Endodermal cell (in vitro differentiated cells): ENCODE data around the gene DIPK1B. TPM values are rescaled to one million over a fixed set of nuclear protein-coding genes. Genes with fewer than 3 reads are reported as not detected.

ENCODE experiments used
- DNase-seq: peaks from one replicate; pipeline ENCODE4 v3.0.0-alpha.2; 2017
- H3K27ac ChIP-seq: 2 replicates; pipeline ENCODE4 v1.5.1; 2013; ENCODE audit warnings: mild to moderate bottlenecking, low read depth, low read length, moderate library complexity
- H3K27me3 ChIP-seq: 2 replicates; pipeline ENCODE4 v1.6.1; 2013; ENCODE audit warnings: mild to moderate bottlenecking, low read length, moderate library complexity; ENCODE audit not compliant: insufficient read depth, control insufficient read depth, poor library complexity, severe bottlenecking
- H3K36me3 ChIP-seq: 2 replicates; pipeline ENCODE4 v1.7.0; 2013; ENCODE audit warnings: mild to moderate bottlenecking, low read length, moderate library complexity; ENCODE audit not compliant: control insufficient read depth, insufficient read depth
- H3K4me1 ChIP-seq: one replicate; pipeline ENCODE4 v1.7.0; 2013; ENCODE audit warnings: low read length; ENCODE audit not compliant: control insufficient read depth, insufficient read depth
- H3K4me3 ChIP-seq: 2 replicates; pipeline ENCODE4 v1.5.1; 2013; ENCODE audit warnings: mild to moderate bottlenecking, low read length, moderate library complexity
- H3K9ac ChIP-seq: 2 replicates; pipeline ENCODE4 v1.6.1; 2013; ENCODE audit warnings: mild to moderate bottlenecking, low read length, moderate library complexity; ENCODE audit not compliant: poor library complexity, severe bottlenecking; ENCODE audit errors: extremely low read depth
- H3K9me3 ChIP-seq: 2 replicates; pipeline ENCODE4 v1.6.1; 2013; ENCODE audit warnings: mild to moderate bottlenecking, low read length, moderate library complexity; ENCODE audit not compliant: control insufficient read depth
- H3K27ac Mint-ChIP-seq: 2 replicates; pipeline ENCODE4 v1.8.0; 2020; ENCODE audit warnings: mixed read lengths
- H3K27me3 Mint-ChIP-seq: 2 replicates; pipeline ENCODE4 v1.8.0; 2021; ENCODE audit warnings: mild to moderate bottlenecking, mixed read lengths; ENCODE audit not compliant: insufficient read depth
- H3K36me3 Mint-ChIP-seq: 2 replicates; pipeline ENCODE4 v1.8.0; 2020; ENCODE audit warnings: low read depth, mixed read lengths
- H3K4me1 Mint-ChIP-seq: 2 replicates; pipeline ENCODE4 v1.8.0; 2020; ENCODE audit warnings: mixed read lengths
- H3K4me3 Mint-ChIP-seq: 2 replicates; pipeline ENCODE4 v1.8.0; 2020; ENCODE audit warnings: mild to moderate bottlenecking, moderate library complexity, mixed read lengths
- H3K9me3 Mint-ChIP-seq: 2 replicates; pipeline ENCODE4 v1.8.0; 2020; ENCODE audit warnings: mild to moderate bottlenecking, mixed read lengths
- WGBS, 2 experiments: methylation state at CpG; one replicate each; pipeline versions ENCODE4 v1.1.5 to v1.1.7; 2013; ENCODE audit warnings: missing lambda C conversion rate in 2 of 2, mixed read lengths in 1 of 2; ENCODE audit not compliant: insufficient coverage in 1 of 2, insufficient read length in 1 of 2; 5-methylcytosine and 5-hydroxymethylcytosine counted together
- long read RNA-seq, 4 experiments: library from polyadenylated mRNA in 2 of 4; library from RNA in 1 of 4; library from capped mRNA in 1 of 4; stranded (forward) in 3 of 4; unstranded in 1 of 4; transcript quantifications; one replicate each; pipeline ENCODE4 v2.0.0, GENCODE V29; 2020 to 2021; ENCODE audit warnings: inconsistent platforms in 1 of 4
- polyA plus RNA-seq, 2 experiments: library from polyadenylated mRNA; stranded (reverse); fragments of 50-300 nt; gene quantifications; one replicate each; pipeline ENCODE4 v1.2.3, GENCODE V29; 2013
- total RNA-seq, 2 donors: library from RNA; stranded (reverse); fragmentation: NEBNext Ultra II Directional in 1 of 2; extraction: Animal tissue kit (Norgen Biotek cat#: 25700) in 1 of 2; gene quantifications; 2 replicates in 1 of 2; 3 replicates in 1 of 2; pipeline ENCODE4 v1.2.1, GENCODE V29; 2021
- TF ChIP-seq, protein P1 (sequence below): fragments of 200-600 bp; sonication (generic); conservative IDR thresholded peaks from 2 replicates; pipeline ENCODE4 v1.5.0; 2021; ENCODE audit warnings: antibody characterized with exemption, mild to moderate bottlenecking

The DIPK1B gene
- total RNA-seq = 10 to 100 TPM; 35.1 to 45.4 TPM
- polyA plus RNA-seq (2013, experiment 1 of 2) = 56.2 TPM
- polyA plus RNA-seq (2013, experiment 2 of 2) = 53.5 TPM
- long read RNA-seq, experiment 1, transcript FAM69B-202 (5 exons, 1,668 nt) = major isoform, 29 of 45 reads
- long read RNA-seq, experiment 1, partial matches to known transcripts = 1 of 45 reads
- long read RNA-seq, experiment 1, other reads (novel, unspliced or antisense) = 12 of 45 reads
- long read RNA-seq, experiment 2, transcript FAM69B-202 (5 exons, 1,668 nt) = major isoform, 119 of 153 reads
- long read RNA-seq, experiment 2, transcript FAM69B-201 (3 exons, 2,410 nt) = minor isoform, 6 of 153 reads
- long read RNA-seq, experiment 2, partial matches to known transcripts = 9 of 153 reads
- long read RNA-seq, experiment 2, other reads (novel, unspliced or antisense) = 19 of 153 reads
- long read RNA-seq, experiment 3, partial matches to known transcripts = 7 of 11 reads
- long read RNA-seq, experiment 3, other reads (novel, unspliced or antisense) = 0 of 11 reads
- long read RNA-seq, experiment 4, partial matches to known transcripts = 0 of 1 reads
- long read RNA-seq, experiment 4, other reads (novel, unspliced or antisense) = 1 of 1 reads

DNA sequence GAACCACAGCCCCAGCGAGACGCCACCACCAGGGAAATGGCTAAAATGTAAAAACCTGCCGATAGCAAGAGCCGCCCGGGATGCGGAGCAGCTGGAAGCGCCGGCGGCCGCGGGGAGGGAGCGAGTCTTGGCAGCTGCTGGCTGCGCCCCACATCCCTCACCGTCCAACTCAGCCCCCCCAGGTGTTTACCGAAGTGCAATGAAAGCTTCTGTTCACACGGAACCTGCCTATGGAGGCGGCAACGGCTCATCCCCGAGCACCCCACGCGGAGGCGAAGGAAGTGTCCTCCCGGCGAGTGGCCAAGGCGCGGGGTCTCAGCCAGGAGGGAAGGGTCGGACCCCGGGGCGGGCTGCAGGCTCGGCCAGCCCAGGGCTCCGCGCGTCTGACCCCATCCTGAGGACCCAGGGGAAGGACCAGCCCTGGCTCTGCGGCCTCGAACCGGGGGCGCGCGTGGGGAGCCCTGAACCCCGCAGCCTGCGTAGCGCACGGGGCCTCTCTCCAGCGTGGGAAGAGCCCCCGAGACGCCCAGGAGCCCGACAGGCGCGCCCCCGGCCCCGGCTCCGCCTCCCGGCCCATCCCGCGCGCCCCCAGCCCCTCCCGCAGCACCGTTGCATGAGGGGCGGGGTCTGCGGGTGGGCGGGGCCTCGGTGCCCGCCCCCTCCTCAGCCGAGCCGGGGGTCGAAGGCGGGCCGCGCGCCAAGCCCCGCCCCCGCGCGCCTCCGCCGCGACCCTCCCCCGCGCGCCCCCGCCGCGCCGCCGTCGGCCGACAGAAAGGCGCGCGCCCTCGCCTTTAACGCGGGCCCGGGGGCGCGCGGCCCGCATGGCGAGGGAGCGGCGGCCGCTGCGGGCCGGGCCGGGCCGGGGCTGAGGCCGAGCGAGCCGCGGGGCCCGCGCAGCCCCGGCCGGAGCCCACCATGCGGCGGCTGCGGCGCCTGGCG, at the start of gene DIPK1B:
TSS of gene DIPK1B (plus strand) at position 822 of the 939 bp plus-strand sequence. CDS start at position 916, 94 bp downstream.
- TF ChIP-seq, protein P1, sequence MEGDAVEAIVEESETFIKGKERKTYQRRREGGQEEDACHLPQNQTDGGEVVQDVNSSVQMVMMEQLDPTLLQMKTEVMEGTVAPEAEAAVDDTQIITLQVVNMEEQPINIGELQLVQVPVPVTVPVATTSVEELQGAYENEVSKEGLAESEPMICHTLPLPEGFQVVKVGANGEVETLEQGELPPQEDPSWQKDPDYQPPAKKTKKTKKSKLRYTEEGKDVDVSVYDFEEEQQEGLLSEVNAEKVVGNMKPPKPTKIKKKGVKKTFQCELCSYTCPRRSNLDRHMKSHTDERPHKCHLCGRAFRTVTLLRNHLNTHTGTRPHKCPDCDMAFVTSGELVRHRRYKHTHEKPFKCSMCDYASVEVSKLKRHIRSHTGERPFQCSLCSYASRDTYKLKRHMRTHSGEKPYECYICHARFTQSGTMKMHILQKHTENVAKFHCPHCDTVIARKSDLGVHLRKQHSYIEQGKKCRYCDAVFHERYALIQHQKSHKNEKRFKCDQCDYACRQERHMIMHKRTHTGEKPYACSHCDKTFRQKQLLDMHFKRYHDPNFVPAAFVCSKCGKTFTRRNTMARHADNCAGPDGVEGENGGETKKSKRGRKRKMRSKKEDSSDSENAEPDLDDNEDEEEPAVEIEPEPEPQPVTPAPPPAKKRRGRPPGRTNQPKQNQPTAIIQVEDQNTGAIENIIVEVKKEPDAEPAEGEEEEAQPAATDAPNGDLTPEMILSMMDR = peak; percentile 20
- Histone ChIP-seq H3K9me3 (no peaks in the 10 kb centered on the region), H3K9ac (peak within 1 kb of the TSS; percentile 44), H3K4me3 (peak within 1 kb of the TSS; percentile 81), H3K4me1 (no peaks in the 10 kb centered on the region), H3K27me3 (peaks cover 17% of the 10 kb centered on the region), H3K36me3 (no peaks in the 10 kb centered on the region), H3K27ac (no peak within 1 kb of the TSS)
- peak within 1 kb of the TSS; percentile 58 for H3K4me3 Mint-ChIP-seq
- 1 to 2% methylated on average over 38 to 119 of the region's 119 CpGs for WGBS, 2 experiments
- H3K27ac Mint-ChIP-seq = no peak within 1 kb of the TSS
- H3K9me3 Mint-ChIP-seq = no peaks in the 10 kb centered on the region
- H3K36me3 Mint-ChIP-seq = peaks cover 5% of the 10 kb centered on the region
- H3K4me1 Mint-ChIP-seq = peaks cover 2% of the 10 kb centered on the region
- peak; percentile 88 for DNase-seq
- peaks cover 10% of the 10 kb centered on the region for H3K27me3 Mint-ChIP-seq

DNA sequence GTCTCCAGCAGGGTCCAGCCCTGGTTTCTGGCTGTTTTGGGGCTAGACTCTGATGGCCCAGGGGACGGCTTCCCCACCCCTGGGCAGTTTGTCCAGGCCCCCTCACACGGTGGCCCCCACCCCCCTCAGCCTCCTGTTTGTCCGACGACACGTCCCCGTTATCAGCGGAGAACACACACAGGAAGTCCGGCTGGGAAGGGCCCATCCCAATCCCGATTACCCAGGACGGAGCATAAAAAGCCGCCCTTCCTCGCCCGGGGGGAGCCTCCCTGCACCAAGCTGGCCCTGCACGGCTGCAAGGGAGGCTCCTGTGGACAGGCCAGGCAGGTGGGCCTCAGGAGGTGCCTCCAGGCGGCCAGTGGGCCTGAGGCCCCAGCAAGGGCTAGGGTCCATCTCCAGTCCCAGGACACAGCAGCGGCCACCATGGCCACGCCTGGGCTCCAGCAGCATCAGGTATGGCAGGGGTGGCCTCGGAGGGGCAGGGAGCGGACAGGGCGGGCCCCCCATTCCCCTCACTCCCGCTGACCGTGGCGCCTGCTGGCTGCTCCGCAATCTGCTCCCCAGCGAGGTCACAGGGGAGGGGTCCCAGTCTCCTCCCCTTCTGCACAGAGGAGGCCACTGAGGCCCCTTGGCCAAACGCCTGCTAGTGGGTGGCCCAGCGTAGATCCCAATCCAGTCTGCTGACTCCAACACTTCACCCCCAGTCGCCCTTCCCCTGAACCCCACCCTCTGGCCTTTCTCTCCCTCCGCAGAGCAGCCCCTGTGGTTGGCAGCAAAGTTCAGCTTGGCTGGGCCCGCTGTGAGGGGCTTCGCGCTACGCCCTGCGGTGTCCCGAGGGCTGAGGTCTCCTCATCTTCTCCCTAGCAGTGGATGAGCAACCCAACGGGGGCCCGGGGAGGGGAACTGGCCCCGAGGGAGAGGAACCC, 49.5 kb upstream of the DIPK1B start, which contains the start of gene EGFL7:
TSS of gene EGFL7 (plus strand) at position 261 of the 926 bp plus-strand sequence. CDS start 5,367 bp downstream, outside the sequence.
- no peaks in the 10 kb centered on the region for H3K4me1 Mint-ChIP-seq
- Histone ChIP-seq H3K4me1 (no peaks in the 10 kb centered on the region), H3K36me3 (no peaks in the 10 kb centered on the region), H3K27ac (no peak within 1 kb of the TSS), H3K9ac (no peak within 1 kb of the TSS), H3K4me3 (no peak within 1 kb of the TSS), H3K27me3 (no peaks in the 10 kb centered on the region), H3K9me3 (no peaks in the 10 kb centered on the region)
- 91 to 95% methylated on average over 23 to 38 of the region's 38 CpGs for WGBS, 2 experiments
- no peak for DNase-seq
- no peaks in the 10 kb centered on the region for H3K9me3 Mint-ChIP-seq
- peaks cover 6% of the 10 kb centered on the region for H3K27me3 Mint-ChIP-seq
- H3K36me3 Mint-ChIP-seq = no peaks in the 10 kb centered on the region
- no peak within 1 kb of the TSS for H3K27ac Mint-ChIP-seq
- TF ChIP-seq, protein P1 = no peak
- H3K4me3 Mint-ChIP-seq = no peak within 1 kb of the TSS
